Activated CD4-positive, CD25-positive, alpha-beta regulatory T cell treated with anti-CD3 and anti-CD28 coated beads, Interleukin-2, amount 50 U/mL, for 72 hours (primary cell): Measurements from ENCODE around the gene MYO7B.

ENCODE experiments used
- DNase-seq: peaks from one replicate; pipeline ENCODE4 v3.0.0; 2021

Gene MYO7B

DNA sequence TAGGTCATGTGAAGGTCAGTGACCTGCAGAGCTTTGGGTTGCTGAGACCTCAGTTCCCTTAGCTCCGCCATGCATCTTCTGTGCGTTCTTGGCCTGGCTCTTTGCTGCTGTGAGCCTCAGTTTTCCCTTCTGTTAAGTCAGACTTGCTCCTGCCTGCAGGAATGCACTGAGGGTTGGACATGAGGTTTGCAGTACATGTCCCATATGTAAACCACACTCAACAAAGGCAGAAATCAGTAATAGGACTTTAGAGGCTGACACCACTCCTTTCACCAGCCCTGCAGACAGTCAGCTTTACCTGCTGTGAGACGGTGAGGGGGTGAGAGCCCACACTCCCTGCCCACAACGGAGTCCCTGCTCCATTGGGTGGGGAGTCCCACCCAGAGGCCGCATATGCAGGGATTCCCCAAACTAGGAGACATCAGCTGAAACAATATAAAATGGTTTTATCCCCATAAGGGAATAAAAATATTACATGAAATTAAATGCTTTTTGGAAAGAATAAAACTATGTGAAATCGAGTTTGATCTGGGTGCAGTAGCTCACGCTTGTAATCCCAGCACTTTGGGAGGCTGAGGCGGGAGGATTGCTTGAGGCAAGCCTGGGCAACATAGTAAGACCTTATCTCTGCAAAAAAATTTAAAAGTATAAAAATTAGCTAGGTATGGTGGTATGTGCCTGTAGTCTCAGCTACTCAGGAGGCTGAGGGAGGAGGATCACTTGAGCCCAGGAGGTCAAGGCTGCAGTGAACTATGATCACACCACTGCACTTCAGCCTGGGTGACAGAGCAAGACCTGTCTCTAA is 55.1 kb downstream of the MYO7B start:
- DNase-seq = no peak

DNA sequence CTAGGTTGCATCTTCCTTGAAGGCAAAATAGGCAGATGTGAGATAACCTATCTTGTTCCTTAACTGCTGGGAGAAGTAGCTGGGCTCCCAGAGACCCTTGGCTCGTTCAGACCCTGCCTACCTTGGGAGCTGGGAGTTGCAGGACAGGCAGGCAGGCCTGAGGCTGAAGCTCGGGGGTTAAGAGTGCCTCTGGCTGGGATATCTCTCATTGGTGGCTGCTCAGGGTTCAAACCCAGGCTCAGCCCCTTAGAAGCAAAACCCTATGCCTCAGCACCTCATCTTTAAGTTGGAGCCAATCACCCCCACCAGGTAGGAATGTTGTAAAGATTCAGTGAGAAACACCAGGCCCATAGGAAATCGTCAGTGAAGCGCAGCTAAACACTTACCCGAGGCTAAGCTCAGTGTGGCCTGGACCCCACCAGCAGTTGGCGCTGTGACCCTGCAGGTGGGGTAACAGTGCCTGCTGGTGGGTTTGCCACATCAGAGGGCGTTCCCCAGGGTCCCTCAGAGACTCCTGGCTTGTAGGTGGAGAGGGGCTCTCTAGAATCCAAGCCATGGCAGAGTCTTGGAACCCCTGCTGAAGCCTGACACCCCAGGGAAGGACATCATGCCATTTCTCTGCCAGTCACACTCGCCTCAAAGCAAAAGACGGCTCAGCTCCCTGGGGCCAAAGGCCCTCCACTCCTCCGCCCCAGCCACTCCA is 55.9 kb downstream of the MYO7B start:
- DNase-seq = peak; percentile 59

DNA sequence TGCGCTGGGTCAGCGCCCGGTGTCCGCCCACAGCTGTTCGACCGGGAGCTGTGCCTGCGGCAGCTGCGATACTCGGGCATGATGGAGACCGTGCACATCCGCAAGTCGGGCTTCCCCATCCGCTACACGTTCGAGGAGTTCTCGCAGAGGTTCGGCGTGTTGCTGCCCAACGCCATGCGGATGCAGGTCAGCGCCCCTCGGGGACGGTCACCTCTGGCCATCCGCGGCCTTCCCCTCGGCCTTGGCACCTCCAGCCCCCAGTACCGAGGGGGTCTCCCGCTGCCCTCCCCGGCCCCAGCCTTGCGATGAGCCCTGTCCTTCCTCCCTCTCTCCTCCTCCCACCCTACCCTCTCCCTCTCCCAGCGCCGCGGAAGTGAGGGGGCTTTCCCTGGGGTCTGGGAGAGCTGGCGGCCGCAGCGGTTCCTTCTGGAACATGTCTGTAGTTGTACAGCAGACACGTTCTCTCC is 57.3 kb downstream of the MYO7B start:
- no peak for DNase-seq

DNA sequence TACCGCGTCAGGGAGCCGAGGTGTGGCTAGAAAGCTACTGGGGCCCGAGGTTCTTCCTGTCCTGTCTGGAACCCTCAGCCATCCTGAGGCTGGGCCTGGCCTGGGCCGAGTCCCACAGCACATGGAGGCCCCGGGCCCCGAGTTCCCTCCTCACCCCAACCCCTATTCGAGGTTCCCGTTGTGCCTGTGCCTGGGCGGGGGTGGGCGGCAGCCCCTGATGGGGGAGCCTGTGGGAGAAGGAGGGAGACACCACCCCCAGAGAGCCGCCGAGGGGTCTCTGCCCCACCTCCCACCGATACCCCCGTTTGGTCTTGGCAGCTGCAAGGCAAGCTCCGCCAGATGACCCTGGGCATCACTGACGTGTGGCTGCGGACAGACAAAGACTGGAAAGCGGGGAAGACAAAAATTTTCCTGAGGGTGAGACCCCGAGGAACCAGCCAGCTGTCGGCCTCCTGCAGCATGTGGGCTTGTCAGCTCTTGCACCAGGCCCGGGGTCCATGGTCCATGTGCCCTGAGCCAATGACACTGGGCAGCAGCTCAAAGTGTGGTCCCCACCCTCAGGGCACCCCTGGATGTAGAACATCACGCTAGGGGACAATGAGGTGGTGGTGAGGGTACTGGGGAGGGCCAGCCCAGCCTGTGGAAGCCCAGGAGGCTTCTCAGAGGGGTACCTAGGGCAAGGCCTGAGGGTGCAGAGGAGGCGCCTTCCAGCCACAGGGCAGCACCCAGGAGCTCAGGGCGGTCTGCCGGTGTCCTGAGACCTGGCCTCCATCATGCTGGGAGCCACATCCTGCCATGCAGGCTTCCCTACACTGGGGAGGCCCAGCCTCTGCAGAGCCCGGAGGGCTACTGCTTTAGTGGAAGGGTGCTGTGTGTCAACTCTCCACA is 58.0 kb downstream of the MYO7B start:
- no peak for DNase-seq

DNA sequence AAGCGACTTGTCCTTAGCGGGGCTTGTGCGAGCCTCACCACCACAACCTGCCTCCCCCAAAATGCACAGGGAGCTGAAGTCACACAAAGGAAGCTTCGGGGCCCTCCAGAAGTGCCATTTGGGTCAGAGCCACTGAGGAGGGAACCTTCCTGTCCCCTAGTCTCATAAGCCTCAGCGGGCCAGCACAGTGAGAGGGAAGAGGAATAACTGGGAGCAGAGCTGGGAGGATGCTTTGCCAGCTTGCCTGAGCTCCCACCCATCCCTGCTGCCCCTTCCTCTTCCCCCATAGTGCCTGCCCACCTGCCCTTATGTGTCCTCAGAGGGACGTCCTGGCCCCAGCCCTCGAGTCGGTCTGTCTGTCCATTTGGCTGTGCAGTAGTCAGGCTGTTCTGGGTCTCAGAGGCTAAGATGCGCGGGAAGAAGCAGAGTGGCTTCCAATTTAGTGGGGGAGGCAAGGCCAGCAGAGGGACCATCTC is 58.7 kb downstream of the MYO7B start:
- no peak for DNase-seq

DNA sequence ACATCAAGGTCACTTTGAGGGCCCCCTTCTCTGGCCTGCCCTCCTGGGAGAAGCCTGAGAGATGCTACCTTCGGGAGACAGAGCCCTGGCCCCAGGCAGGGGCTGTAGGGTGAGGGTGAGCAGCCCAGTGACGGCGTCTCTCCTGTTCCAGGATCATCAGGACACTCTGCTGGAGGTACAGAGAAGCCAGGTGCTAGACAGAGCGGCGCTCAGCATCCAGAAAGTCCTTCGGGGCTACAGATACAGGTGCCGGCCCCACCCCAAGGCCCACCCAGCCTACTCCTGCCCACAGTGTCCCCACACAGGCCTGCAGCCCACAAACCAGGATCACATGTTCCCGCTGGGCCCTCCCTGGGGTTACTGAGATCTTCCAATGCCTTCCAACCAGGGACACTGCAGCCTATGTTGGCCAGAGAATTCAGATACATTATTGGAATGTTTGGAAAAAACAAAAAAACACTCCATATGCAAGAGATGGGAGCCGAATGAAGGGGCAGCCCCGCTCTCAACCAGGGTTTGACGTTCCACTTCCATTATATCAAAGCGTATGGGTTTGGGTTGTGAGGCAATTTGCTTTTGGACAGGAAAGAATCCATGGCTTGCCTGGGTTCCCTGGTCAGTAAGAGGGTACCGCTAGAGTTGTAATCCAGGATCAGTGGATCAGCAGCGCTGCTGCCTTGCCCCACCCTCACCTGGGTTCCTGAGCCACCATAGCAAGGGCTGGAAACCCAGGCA is 61.0 kb downstream of the MYO7B start:
- DNase-seq = no peak

DNA sequence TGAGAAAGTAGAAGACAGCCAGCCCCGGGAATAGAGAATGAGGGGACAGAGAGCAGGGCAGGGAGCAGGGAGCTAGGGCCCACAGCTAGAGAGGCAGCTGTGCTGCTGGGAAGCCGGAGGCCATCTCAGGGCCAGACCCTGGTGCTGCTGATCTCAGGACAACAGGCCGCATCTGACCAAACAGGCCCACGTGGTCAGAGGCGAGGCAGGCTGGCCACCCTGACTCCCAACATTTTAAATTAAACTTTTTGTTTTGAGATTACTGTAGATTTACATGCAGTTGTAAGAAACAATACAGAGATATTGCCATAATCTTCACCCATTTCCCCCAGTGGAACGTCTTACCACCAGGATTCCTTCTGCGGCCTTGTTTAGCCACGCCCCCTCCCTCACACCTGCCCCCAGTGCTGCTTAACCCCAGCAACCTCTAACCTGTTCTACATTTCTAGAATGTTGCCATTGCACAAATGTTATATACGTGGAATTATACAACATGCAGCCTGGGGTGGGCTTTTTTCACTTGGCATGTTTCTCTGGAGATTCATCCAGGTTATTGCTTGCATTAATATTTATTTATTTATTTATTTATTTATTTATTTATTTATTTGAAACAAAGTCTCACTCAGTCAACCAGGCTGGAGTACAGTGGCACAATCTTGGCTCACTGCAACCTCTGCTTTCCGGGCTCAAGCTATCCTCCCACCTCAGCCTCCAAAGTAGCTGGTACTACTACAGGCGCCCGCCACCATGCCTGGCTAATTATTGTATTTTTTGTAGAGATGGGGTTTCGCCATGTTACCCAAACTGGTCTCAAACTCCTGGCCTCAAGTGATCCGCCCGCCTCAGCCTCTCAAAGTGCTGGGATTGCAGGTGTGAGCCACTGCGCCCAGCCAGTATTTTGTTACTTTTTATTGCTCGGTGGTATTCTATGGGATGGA is 61.8 kb downstream of the MYO7B start:
- DNase-seq = no peak

DNA sequence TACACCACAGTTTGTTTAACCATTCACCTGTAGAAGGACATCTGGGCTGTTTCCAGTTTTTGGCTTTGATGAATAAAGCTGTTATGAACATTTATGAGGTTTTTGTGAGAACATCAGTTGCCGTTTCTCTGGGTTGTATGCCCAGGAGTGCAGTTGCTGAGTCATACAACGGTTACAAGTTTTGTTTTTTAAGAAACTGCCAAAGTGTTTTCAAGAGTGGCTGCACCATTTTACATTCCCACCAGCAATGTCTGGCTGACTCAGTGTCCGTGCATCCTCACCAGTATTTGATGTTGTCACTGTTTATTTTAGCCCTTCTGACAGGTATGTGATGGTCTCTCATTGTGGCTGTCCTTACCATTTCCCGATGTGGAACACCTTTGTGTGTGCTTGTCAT is 62.5 kb downstream of the MYO7B start:
- DNase-seq = no peak

DNA sequence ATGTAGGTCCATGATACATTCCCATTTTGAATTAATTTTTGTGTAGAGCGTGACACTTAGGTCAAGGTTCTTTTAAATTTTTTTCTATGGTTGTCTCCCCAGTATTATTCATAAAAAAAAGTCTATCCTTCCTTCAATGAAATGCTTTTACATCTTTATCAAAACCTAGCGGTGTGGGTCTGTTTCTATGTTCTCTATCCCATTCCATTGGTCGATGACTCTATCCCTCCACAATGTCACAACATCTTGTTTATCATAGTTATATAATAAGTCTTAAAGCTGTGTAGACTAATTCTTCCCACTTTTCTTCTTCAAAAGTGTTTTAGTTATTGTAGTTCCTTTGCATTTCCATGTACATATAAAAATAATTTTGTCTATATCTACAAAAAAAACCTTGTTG is 63.2 kb downstream of the MYO7B start:
- no peak for DNase-seq

DNA sequence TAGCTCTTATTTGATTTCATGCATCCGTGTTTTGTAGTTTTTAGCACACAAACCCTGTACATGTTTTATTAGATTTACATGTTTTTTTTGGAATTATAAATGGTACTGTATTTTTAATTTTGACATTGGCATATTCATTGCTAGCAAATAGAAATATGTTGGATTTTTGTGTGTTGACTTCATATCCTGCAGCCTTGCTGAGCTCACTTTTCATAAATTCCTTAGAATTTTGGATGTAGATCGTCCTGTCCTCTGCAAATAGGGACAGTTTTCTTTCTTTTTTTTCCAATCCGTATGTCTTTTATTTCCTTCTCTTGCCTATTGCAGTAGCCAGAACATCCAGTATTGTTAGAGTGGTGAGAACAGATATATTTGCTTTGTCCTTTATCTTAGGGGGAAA is 63.7 kb downstream of the MYO7B start:
- DNase-seq = no peak

DNA sequence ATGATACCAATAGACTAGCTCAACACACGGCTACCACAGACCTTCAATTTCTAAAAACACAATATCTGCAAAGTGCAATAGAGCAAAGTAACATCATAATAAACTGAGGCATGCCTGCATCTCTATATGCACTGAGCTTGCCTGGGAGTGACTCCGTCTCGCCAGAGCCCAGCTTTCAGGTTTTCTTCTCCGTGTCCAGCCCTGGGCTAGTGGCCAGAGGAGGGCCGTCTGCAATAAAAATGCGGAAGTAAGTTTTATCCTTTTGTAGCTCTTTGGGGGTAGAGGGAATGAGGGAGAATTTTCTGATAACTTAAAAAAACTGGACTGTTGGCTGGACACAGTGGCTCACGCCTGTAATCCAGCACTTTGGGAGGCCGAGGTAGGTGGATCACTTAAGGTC is 69.5 kb downstream of the MYO7B start:
- DNase-seq = no peak

DNA sequence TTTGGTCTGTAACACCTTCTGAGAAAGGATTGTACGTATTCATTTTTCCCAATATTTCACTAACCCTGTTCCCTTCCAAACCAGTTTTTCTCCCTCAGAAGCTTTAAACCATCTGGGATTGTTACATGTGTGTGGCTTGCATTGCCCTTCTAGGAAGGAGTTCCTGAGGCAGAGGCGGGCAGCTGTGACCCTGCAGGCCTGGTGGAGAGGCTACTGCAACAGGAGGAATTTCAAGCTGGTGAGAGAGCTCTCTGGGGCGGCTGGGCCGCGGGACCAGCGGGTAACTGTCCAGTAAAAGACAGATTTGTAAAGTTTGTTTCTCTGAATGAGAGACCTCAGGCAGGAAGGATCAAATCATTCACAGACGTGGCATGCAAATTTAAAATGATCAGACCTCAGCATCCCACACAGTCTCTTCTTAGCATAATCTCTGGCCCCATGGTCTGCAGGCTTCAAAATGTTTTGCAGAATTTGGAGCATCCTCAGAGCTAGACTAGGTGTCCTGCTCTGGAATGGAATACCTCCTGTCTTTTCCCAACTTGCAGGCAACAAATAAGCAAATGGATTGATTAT is 70.3 kb downstream of the MYO7B start:
- DNase-seq = no peak

DNA sequence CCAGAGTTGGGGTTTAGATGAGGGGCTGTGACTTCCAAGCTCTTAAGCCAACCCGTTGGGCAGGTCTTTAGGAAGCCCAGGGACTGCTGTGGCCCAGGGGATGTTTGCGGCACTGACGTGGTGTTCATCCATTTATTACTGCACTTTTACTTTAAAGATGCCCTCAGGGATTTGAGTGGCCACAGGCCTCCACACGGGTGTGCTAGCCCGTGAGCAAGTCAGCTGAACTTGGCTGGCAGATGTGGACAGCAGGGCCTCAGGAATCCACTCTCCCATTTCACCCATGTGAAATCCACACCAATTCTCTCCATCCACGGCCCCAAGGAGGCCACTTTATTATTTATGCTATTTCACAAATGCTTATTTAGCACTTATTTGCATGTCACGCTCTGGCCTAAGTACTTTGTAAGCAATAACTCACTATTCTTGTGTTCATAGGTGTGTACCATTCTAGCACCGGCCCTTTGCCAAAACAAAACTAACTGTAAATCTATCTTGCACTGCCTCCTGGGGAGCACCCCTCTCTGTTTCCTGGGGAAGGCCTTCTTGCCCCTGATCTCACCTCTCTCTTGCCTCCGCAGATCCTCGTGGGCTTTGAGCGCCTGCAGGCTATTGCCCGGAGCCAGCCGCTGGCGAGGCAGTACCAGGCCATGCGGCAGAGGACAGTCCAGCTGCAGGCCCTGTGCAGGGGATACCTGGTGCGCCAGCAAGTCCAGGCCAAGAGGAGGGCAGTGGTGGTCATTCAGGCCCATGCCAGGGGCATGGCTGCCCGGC is 71.3 kb downstream of the MYO7B start:
- DNase-seq = no peak

DNA sequence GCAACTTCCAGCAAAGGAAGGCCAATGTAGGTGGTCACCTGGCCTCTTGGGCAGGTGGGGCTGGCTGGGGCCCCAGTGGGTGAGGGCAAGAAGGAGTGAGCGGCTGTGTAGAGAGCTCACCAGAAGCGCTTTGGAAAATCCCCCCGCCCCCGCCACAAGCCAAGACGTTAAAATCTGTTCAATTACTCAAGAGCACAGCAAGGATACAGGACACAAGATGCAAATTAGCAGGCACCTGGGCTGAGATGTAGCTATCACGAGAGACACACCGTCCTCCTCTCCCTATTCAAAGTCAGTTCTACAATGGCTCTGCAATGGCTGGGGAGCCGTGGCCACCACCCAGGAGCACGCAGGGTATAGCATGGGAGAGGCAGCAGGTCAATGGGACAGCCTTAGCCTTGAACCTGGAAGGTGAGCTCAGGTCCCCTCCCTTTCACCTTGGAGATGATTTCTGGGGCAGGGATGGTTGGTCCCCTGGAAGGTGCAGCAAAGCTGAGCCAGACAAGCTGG is 72.0 kb downstream of the MYO7B start:
- DNase-seq = no peak

DNA sequence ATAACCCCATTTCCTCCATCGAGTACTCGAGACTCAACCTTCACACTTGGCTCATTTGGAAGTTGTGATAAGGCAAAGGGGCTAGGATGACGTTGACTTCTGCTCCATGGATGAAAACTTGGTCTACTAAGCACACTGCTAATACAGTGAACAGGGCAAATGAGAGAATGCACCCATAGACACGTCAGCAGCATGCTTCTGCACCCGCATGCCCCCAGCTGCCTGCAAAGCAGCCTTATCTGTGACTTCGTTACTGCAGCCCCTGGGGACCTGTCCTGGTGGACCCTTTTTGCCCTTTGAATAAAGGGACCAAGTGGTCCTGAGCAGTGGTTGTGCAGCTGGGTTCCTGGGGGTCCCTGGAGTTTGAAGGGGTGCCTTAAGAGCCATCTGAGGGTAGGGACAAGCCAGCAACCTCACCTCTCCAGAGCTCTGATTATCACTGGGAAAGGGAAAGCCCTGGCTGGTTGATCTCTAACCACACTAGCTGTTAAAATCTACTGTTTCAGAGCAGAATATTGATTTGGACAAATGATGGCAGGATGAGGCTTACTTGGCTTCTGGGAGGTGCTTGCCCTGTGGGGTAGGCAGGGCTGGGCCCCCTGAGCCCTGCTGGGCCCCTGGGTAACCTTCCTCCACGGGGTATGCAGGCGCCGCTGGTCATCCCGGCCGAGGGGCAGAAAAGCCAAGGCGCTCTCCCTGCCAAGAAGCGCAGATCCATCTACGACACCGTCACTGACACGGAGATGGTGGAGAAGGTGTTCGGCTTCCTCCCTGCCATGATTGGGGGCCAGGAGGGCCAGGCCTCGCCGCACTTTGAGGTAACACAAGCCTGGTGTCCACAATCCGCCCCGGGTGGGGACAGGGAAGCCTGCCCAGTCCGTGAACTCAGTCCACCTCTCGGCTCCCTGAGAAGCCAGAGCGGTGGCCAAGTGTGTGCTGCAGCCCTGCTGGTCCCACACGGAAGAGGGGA is 72.9 kb downstream of the MYO7B start:
- no peak for DNase-seq

DNA sequence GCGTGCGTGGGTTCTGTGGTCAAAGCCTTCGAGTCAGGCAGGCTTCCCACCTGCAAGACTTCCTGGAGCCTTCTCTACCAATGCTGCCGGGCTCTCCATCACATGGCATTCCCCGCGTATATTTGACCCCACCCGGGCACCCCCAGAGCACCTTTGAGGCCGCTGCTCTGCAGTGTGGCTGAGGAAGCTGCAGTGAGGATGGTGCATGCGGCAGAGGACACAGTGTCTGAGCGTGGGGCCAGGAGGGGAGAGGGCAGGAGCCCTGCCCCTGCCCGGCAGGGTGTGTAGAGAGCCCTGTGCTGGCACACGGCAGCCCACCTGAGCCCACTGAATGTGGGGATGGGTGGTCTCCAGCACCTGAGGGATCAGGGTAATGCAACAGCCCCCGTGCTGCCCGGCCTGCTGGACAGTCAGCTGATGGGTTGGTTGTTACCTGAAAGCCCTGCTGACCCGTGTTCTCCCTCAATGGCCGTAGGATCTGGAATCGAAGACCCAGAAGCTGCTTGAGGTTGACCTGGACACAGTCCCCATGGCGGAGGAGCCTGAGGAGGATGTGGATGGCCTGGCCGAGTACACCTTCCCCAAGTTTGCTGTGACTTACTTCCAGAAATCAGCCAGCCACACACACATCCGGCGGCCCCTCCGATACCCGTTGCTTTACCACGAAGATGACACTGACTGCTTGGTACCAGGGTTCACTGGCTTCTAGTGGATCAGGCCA is 73.7 kb downstream of the MYO7B start:
- DNase-seq = no peak

DNA sequence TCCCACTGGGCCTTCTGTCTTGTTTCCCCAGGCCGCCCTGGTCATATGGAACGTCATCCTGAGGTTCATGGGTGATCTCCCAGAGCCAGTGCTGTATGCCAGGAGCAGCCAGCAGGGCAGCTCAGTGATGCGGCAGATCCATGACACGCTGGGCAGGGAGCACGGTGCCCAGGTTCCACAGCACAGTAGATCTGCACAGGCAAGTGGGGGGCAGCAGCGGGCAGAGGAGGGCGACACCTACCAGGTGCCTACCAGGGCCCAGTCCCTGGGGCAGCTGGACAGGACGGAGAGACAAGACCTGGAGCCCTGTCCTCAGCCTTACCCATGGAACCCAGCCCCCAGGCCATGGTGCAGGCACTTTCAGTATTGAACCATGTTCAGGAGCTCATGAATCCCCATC is 74.3 kb downstream of the MYO7B start:
- DNase-seq = no peak

DNA sequence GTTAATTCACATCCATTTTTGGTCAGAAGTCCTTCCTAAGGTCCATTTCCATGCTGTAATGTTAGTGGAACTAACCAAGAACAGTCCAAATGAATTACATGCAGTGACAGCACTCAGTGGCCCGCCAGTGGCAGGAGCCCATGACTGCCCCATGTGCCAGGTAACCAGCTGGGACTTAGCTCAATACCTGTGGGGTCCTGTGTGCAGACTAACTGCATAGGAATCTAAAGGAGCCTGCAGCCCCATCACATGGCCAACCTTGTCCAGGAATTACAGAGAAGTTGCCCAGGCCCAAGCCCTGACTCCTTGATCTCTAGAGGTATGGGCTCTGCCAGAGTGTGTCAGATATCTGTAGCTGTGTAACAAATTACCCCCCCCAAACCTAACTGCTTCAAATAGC is 75.1 kb downstream of the MYO7B start:
- DNase-seq = no peak
